GM12878 (cell line): ENCODE measurements around the gene PRKCI. TPM values are rescaled to one million over a fixed set of nuclear protein-coding genes. Genes with fewer than 3 reads are reported as not detected.

Experiments
- ATAC-seq: fragments of 200-7000 bp; cut with Tn5 transposase; 3 replicates; pipeline ENCODE4 v1.9.1; 2020; ENCODE audit warnings: mild to moderate bottlenecking, moderate library complexity
- BruUV-seq: library from RNA; stranded (reverse); fragments of 400-500 nt; replicated peaks from 2 replicates; lab custom pipeline; 2021; lab: Mats Ljungman, UMichigan
- CTCF ChIA-PET: fragments of 300-600 bp; sonication (Branson Sonifier 250); formaldehyde crosslinking; extraction: SDS; loops from one replicate; lab custom pipeline; 2021; ENCODE audit warnings: inconsistent platforms; lab: Yijun Ruan, JAX
- POLR2A ChIA-PET: fragments of 350-600 bp; formaldehyde crosslinking; extraction: SDS; loops from one replicate; lab custom pipeline; 2021; ENCODE audit warnings: inconsistent platforms; lab: Charles Lee
- RAD21 ChIA-PET: fragments of 300-600 bp; sonication (Branson Sonifier 250); formaldehyde crosslinking; loops from one replicate; lab custom pipeline; 2023; ENCODE audit warnings: antibody characterized with exemption; ENCODE audit not compliant: unreplicated experiment; lab: Charles Lee
- SMC1A ChIA-PET: fragments of 300-600 bp; sonication (Branson Sonifier 250); formaldehyde crosslinking; loops from one replicate; lab custom pipeline; 2023; ENCODE audit not compliant: unreplicated experiment, uncharacterized antibody; lab: Charles Lee
- DNase-seq: peaks from one replicate; pipeline ENCODE4 v3.0.0-alpha.2; 2011; ENCODE audit warnings: low read depth, low spot score
- FAIRE-seq: peaks from 3 replicates; lab custom pipeline; 2011; peaks lifted over from hg19 to GRCh38; lab: Jason Lieb, UNC
- H2AFZ ChIP-seq: 2 replicates; pipeline ENCODE4 v1.6.0; 2011; ENCODE audit warnings: low read depth, low read length, control low read depth; ENCODE audit not compliant: control insufficient read depth
- H3K27ac ChIP-seq: 2 replicates; pipeline ENCODE4 v1.5.1; 2011; ENCODE audit warnings: control low read depth; ENCODE audit not compliant: control insufficient read depth, insufficient read depth
- H3K27me3 ChIP-seq, 2 experiments: replicated peaks in 1 of 2; 2 replicates each; pipeline versions ENCODE4 v1.6.0 to v1.6.1; 2011; ENCODE audit warnings: low read length in 1 of 2; ENCODE audit not compliant: control insufficient read depth in 2 of 2, insufficient read depth in 2 of 2
- H3K36me3 ChIP-seq, 2 experiments: 2 replicates each; pipeline ENCODE4 v1.5.1; 2011; ENCODE audit warnings: low read length in 1 of 2; ENCODE audit not compliant: control insufficient read depth in 2 of 2, insufficient read depth in 2 of 2
- H3K4me1 ChIP-seq: 2 replicates; pipeline ENCODE4 v1.6.1; 2011; ENCODE audit warnings: mild to moderate bottlenecking, low read length, moderate library complexity, mixed read lengths; ENCODE audit not compliant: control insufficient read depth, insufficient read depth
- H3K4me2 ChIP-seq: 2 replicates; pipeline ENCODE4 v1.6.0; 2011; ENCODE audit warnings: control low read depth; ENCODE audit not compliant: control insufficient read depth, insufficient read depth
- H3K4me3 ChIP-seq: fragments of 200-600 bp; sonication (generic); 2 replicates; pipeline ENCODE4 v1.5.1; 2016
- H3K79me2 ChIP-seq: 2 replicates; pipeline ENCODE4 v1.6.0; 2011; ENCODE audit warnings: low read length; ENCODE audit not compliant: control insufficient read depth, insufficient read depth
- H3K9ac ChIP-seq: 2 replicates; pipeline ENCODE4 v1.8.0; 2011; ENCODE audit warnings: low read length, control low read depth, mixed read lengths; ENCODE audit not compliant: control insufficient read depth, insufficient read depth
- H3K9me3 ChIP-seq: replicated peaks from 3 replicates; pipeline ENCODE4 v1.5.1; 2011; ENCODE audit warnings: mild to moderate bottlenecking, low read length; ENCODE audit not compliant: control insufficient read depth, insufficient read depth
- H4K20me1 ChIP-seq: 2 replicates; pipeline ENCODE4 v1.6.0; 2011; ENCODE audit not compliant: control insufficient read depth, insufficient read depth
- CREB1 ChIP-seq: IDR thresholded peaks from 2 replicates; pipeline ENCODE4 v1.6.1; 2012; ENCODE audit warnings: low read depth, mild to moderate bottlenecking, inconsistent platforms
- ELK1 ChIP-seq: IDR thresholded peaks from 2 replicates; pipeline ENCODE4 v1.6.1; 2012; ENCODE audit warnings: low read depth, low read length, improper control_type of control experiment
- HDGF ChIP-seq: fragments of 450-650 bp; IDR thresholded peaks from 2 replicates; pipeline ENCODE4 v1.6.1; 2016; ENCODE audit warnings: antibody characterized with exemption
- JUNB ChIP-seq: IDR thresholded peaks from 2 replicates; pipeline ENCODE4 v1.6.1; 2016; ENCODE audit warnings: antibody characterized with exemption, mild to moderate bottlenecking
- KDM1A ChIP-seq: fragments of 200-600 bp; sonication (generic); IDR thresholded peaks from 2 replicates; pipeline ENCODE4 v1.6.1; 2016; ENCODE audit warnings: borderline replicate concordance
- MEF2A ChIP-seq: IDR thresholded peaks from 2 replicates; pipeline ENCODE4 v1.6.1; 2011; ENCODE audit warnings: low read depth, mild to moderate bottlenecking, low read length, moderate library complexity; ENCODE audit not compliant: insufficient read depth
- MLLT1 ChIP-seq: fragments of 450-650 bp; IDR thresholded peaks from 2 replicates; pipeline ENCODE4 v1.6.1; 2016; ENCODE audit warnings: mild to moderate bottlenecking
- NR2F1 ChIP-seq: fragments of 450-650 bp; conservative IDR thresholded peaks from 2 replicates; pipeline ENCODE4 v1.6.1; 2017; ENCODE audit warnings: mild to moderate bottlenecking
- PML ChIP-seq: IDR thresholded peaks from 2 replicates; pipeline ENCODE4 v1.6.1; 2012; ENCODE audit warnings: low read length, inconsistent platforms
- RUNX3 ChIP-seq: IDR thresholded peaks from 2 replicates; pipeline ENCODE4 v1.6.1; 2012; ENCODE audit warnings: low read length, inconsistent platforms
- SRF ChIP-seq, 2 experiments: IDR thresholded peaks; 2 replicates each; pipeline ENCODE4 v1.6.1; 2011; ENCODE audit warnings: low read depth in 2 of 2, low read length in 2 of 2, mild to moderate bottlenecking in 1 of 2, moderate library complexity in 1 of 2
- STAT1 ChIP-seq: fragments of 450-650 bp; conservative IDR thresholded peaks from 2 replicates; pipeline ENCODE4 v1.6.1; 2014; ENCODE audit warnings: antibody characterized with exemption, mild to moderate bottlenecking
- TBL1XR1 ChIP-seq: IDR thresholded peaks from 2 replicates; pipeline ENCODE4 v1.6.1; 2012; ENCODE audit warnings: low read depth, low read length, improper control_type of control experiment
- ZNF274 ChIP-seq: IDR thresholded peaks from one replicate; pipeline ENCODE4 v1.8.0; 2011; ENCODE audit not compliant: insufficient read length, insufficient read depth
- WGBS: methylation state at CpG from one replicate; pipeline ENCODE4 v1.1.6; 2016; ENCODE audit warnings: low lambda C conversion rate; ENCODE audit not compliant: insufficient replicate concordance, insufficient coverage; ENCODE audit errors: missing lambda C conversion rate; 5-methylcytosine and 5-hydroxymethylcytosine counted together
- in situ Hi-C: fragments of 300-500 bp; cut with MboI; formaldehyde crosslinking; loops from 9 replicates; pipeline ENCODE4 v1.14.3; 2018; ENCODE audit warnings: mixed read lengths
- intact Hi-C: fragments of 100-400 bp; cut with micrococcal nuclease; formaldehyde crosslinking; loops from one replicate; pipeline ENCODE4 v1.14.2; 2022; ENCODE audit not compliant: unreplicated experiment
- polyA plus RNA-seq, 11 experiments: library from polyadenylated mRNA; depleted of rRNA in 4 of 11; unstranded in 6 of 11; stranded (reverse) in 5 of 11; fragments of >200 nt; fragmentation: Nextera tagmentation in 4 of 11; fragmentation: Illumina TruSeq in 1 of 11; extraction: Ambion mirVana in 4 of 11; extraction: Trizol in 1 of 11; gene quantifications; 1 replicate in 1 of 11; 2 replicates in 10 of 11; pipeline versions ENCODE4 v1.2.1 to v1.2.3, GENCODE V29; 2011 to 2016; ENCODE audit warnings: inconsistent platforms in 2 of 11, missing spikeins in 2 of 11, low read depth in 1 of 11
- total RNA-seq, 4 experiments: library from RNA; depleted of rRNA in 3 of 4; stranded (reverse); fragments of >200 nt in 3 of 4; fragmentation: Illumina TruSeq in 1 of 4; extraction: Trizol in 1 of 4; gene quantifications; 2 replicates each; pipeline versions ENCODE4 v1.2.1 to v1.2.3, GENCODE V29; 2013 to 2021

The PRKCI gene
- total and polyA plus RNA-seq, 10 of the 15 experiments (the other 5 are each of a cell fraction or from before 2014, with no cell fraction given): 3.5 to 15.4 (median 11.8) TPM

GRCh38 chr3:170219850-170220249 is 2.4 kb upstream of the PRKCI start:
- no peak for ATAC-seq
- POLR2A ChIA-PET: no interaction called here
- no peak overlapping the region for H2AFZ ChIP-seq
- CTCF ChIA-PET: no interaction called here
- no peaks in the 10 kb centered on the region for H3K9me3 ChIP-seq
- no peak overlapping the region for H3K27ac ChIP-seq
- H4K20me1 ChIP-seq: no peaks in the 10 kb centered on the region
- intact Hi-C loops: loop anchor here (5.0 kb wide), 1 partner anchor 37 kb away; no protein-coding TSS in a partner anchor
- RAD21 ChIA-PET: no interaction called here
- TF ChIP-seq KDM1A: no peak
- TF ChIP-seq NR2F1: no peak
- TF ChIP-seq ELK1: no peak
- TF ChIP-seq STAT1: no peak
- TF ChIP-seq RUNX3: no peak
- no peak for TF ChIP-seq TBL1XR1
- H3K9ac ChIP-seq: no peak overlapping the region
- no peaks in the 10 kb centered on the region for H3K4me1 ChIP-seq
- in situ Hi-C loops: no loop called here
- H3K27me3 ChIP-seq: no peaks in the 10 kb centered on the region
- peaks cover 11% of the 10 kb centered on the region for H3K79me2 ChIP-seq
- BruUV-seq: no TSS peak
- SMC1A ChIA-PET: no interaction called here
- DNase-seq: no peak
- H3K4me3 ChIP-seq: no peak overlapping the region
- 0% methylated on average over 1 of the region's 1 CpG for WGBS
- H3K4me2 ChIP-seq: no peak overlapping the region
- H3K36me3 ChIP-seq: no peaks in the 10 kb centered on the region
- no peak for FAIRE-seq

- Histone ChIP-seq H3K4me3 (no peak overlapping the region), H3K4me1 (no peaks in the 10 kb centered on the region), H3K79me2 (peaks cover 11% of the 10 kb centered on the region), H2AFZ (no peak overlapping the region), H3K36me3 (no peaks in the 10 kb centered on the region), H4K20me1 (no peaks in the 10 kb centered on the region), H3K4me2 (no peak overlapping the region), H3K27me3 (no peaks in the 10 kb centered on the region), H3K9ac (no peak overlapping the region), H3K27ac (no peak overlapping the region), H3K9me3 (no peaks in the 10 kb centered on the region)
- WGBS: 99% methylated on average over 4 of the region's 4 CpGs
- intact Hi-C loops: loop anchor here (5.0 kb wide), 1 partner anchor 36 kb away; no protein-coding TSS in a partner anchor
- no peak for DNase-seq
- ATAC-seq: no peak
- no peak for TF ChIP-seq SRF (IDR thresholded peaks at IDR 0.05; ENCODE audit: low read depth in 2 of 2, low read length in 2 of 2)
- TF ChIP-seq MLLT1: no peak
- TF ChIP-seq HDGF: no peak
- TF ChIP-seq ZNF274: no peak
- TF ChIP-seq NR2F1: no peak
- TF ChIP-seq CREB1: no peak
- TF ChIP-seq PML: no peak
- no peak for TF ChIP-seq MEF2A
- no peak for TF ChIP-seq JUNB
- ChIA-PET RAD21 (no interaction called here), CTCF (no interaction called here), SMC1A (no interaction called here), POLR2A (no interaction called here)
- no peak for FAIRE-seq
- in situ Hi-C loops: no loop called here
- BruUV-seq: no TSS peak
Observed at GRCh38 chr3:170220871-170221270, 1.4 kb upstream of the PRKCI start.
